ENCODE results near the gene CX3CL1. TPM values are rescaled to one million over a fixed set of nuclear protein-coding genes. Genes with fewer than 3 reads are reported as not detected.

Gene CX3CL1
- total and polyA plus RNA-seq, 2 donors (not counting 1 experiment from before 2014, with no cell fraction given), result not detected

- Mint-ChIP-seq H3K9me3 (ENCODE audit: insufficient read depth) (no peaks in the 10 kb centered on the region), H3K4me1 (peaks cover 57% of the 10 kb centered on the region), H3K27me3 (no peaks in the 10 kb centered on the region), H3K4me3 (peak overlapping the region; percentile 12), H3K27ac (no peak overlapping the region)
- Histone ChIP-seq H3K9me3 (ENCODE audit: control extremely low read depth in 1 of 3, control insufficient read depth in 2 of 3, insufficient read depth in 1 of 3, low read length in 2 of 3) (peaks cover 0 to 4% (median 0%) of the 10 kb centered on the region in 3 donors), H3K27ac (ENCODE audit: low read length in 2 of 2) (no peak overlapping the region), H3K27me3 (replicated peaks in 1 of 4; ENCODE audit: control extremely low read depth in 1 of 4, control insufficient read depth in 3 of 4, insufficient read depth in 4 of 4, low read length in 3 of 4) (no peaks in the 10 kb centered on the region), H2AFZ (ENCODE audit: insufficient read depth, low read depth, low read length, poor library complexity, severe bottlenecking) (no peak overlapping the region), H3K36me3 (replicated peaks in 1 of 2; ENCODE audit: control extremely low read depth in 1 of 2, control insufficient read depth in 1 of 2, extremely low read depth in 1 of 2, insufficient read depth in 2 of 2, low read length in 1 of 2) (no peaks in the 10 kb centered on the region), H3K79me2 (ENCODE audit: control insufficient read depth, insufficient read depth, low read length) (no peaks in the 10 kb centered on the region), H3K4me3 (ENCODE audit: control extremely low read depth in 1 of 5, extremely low read depth in 1 of 5, insufficient read depth in 1 of 5, low read depth in 2 of 5, low read length in 4 of 5) (no peak overlapping the region), H4K20me1 (ENCODE audit: control insufficient read depth, insufficient read depth, low read length, poor library complexity, severe bottlenecking) (no peaks in the 10 kb centered on the region), H3K4me2 (replicated peaks; ENCODE audit: low read depth, low read length, poor library complexity, severe bottlenecking) (no peak overlapping the region), H3K4me1 (ENCODE audit: control insufficient read depth in 2 of 2, insufficient read depth in 2 of 2, low read length in 2 of 2) (peaks cover 27 to 46% of the 10 kb centered on the region in 2 donors), H3K9ac (ENCODE audit: low read length) (no peak overlapping the region)
- DNase-seq, result no peak
- intact Hi-C loops (cut with micrococcal nuclease), result no loop called here
- CTCF ChIA-PET, result interaction anchor here (1.9 kb wide), 1 partner anchor 30 kb away, joined by 6 read pairs; no protein-coding TSS in a partner anchor
- TF ChIP-seq, protein P1, sequence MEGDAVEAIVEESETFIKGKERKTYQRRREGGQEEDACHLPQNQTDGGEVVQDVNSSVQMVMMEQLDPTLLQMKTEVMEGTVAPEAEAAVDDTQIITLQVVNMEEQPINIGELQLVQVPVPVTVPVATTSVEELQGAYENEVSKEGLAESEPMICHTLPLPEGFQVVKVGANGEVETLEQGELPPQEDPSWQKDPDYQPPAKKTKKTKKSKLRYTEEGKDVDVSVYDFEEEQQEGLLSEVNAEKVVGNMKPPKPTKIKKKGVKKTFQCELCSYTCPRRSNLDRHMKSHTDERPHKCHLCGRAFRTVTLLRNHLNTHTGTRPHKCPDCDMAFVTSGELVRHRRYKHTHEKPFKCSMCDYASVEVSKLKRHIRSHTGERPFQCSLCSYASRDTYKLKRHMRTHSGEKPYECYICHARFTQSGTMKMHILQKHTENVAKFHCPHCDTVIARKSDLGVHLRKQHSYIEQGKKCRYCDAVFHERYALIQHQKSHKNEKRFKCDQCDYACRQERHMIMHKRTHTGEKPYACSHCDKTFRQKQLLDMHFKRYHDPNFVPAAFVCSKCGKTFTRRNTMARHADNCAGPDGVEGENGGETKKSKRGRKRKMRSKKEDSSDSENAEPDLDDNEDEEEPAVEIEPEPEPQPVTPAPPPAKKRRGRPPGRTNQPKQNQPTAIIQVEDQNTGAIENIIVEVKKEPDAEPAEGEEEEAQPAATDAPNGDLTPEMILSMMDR (IDR thresholded peaks at IDR 0.05), result no peak
- no peak for TF ChIP-seq EZH2 (IDR thresholded peaks at IDR 0.05; ENCODE audit: borderline replicate concordance, insufficient read depth, low read depth, low read length, poor library complexity, severe bottlenecking)
- POLR2A ChIA-PET, result no interaction called here
- WGBS (ENCODE audit: insufficient coverage), result 80% methylated on average over 1 of the region's 5 CpGs
- no peak for ATAC-seq (ENCODE audit: low read depth)
Measured at GRCh38 chr16:57386381-57386951, 14.2 kb downstream of the CX3CL1 start.

GRCh38 chr16:57387598-57388354, 15.5 kb downstream of the CX3CL1 start:
- no peak for TF ChIP-seq EZH2 (IDR thresholded peaks at IDR 0.05; ENCODE audit: borderline replicate concordance, insufficient read depth, low read depth, low read length, poor library complexity, severe bottlenecking)
- TF ChIP-seq, protein P1 (IDR thresholded peaks at IDR 0.05), result peak; percentile 29
- Histone ChIP-seq H3K27ac (ENCODE audit: low read length in 2 of 2) (no peak overlapping the region), H3K4me2 (replicated peaks; ENCODE audit: low read depth, low read length, poor library complexity, severe bottlenecking) (no peak overlapping the region), H4K20me1 (ENCODE audit: control insufficient read depth, insufficient read depth, low read length, poor library complexity, severe bottlenecking) (no peaks in the 10 kb centered on the region), H3K36me3 (replicated peaks in 1 of 2; ENCODE audit: control extremely low read depth in 1 of 2, control insufficient read depth in 1 of 2, extremely low read depth in 1 of 2, insufficient read depth in 2 of 2, low read length in 1 of 2) (no peaks in the 10 kb centered on the region), H3K4me1 (ENCODE audit: control insufficient read depth in 2 of 2, insufficient read depth in 2 of 2, low read length in 2 of 2) (peaks cover 23 to 41% of the 10 kb centered on the region in 2 donors), H3K79me2 (ENCODE audit: control insufficient read depth, insufficient read depth, low read length) (no peaks in the 10 kb centered on the region), H3K27me3 (replicated peaks in 1 of 4; ENCODE audit: control extremely low read depth in 1 of 4, control insufficient read depth in 3 of 4, insufficient read depth in 4 of 4, low read length in 3 of 4) (no peaks in the 10 kb centered on the region), H3K9ac (ENCODE audit: low read length) (no peak overlapping the region), H3K4me3 (ENCODE audit: control extremely low read depth in 1 of 5, extremely low read depth in 1 of 5, insufficient read depth in 1 of 5, low read depth in 2 of 5, low read length in 4 of 5) (no peak overlapping the region), H2AFZ (ENCODE audit: insufficient read depth, low read depth, low read length, poor library complexity, severe bottlenecking) (no peak overlapping the region), H3K9me3 (ENCODE audit: control extremely low read depth in 1 of 3, control insufficient read depth in 2 of 3, insufficient read depth in 1 of 3, low read length in 2 of 3) (peaks cover 0 to 4% (median 0%) of the 10 kb centered on the region in 3 donors)
- Mint-ChIP-seq H3K27ac (no peak overlapping the region), H3K9me3 (ENCODE audit: insufficient read depth) (no peaks in the 10 kb centered on the region), H3K27me3 (no peaks in the 10 kb centered on the region), H3K4me1 (peaks cover 51% of the 10 kb centered on the region), H3K4me3 (peak overlapping the region; percentile 30)
- intact Hi-C loops (cut with micrococcal nuclease), result no loop called here
- POLR2A ChIA-PET, result interaction anchor here (0.9 kb wide), 1 partner anchor 12 kb away, joined by 3 read pairs; no protein-coding TSS in a partner anchor
- no peak for DNase-seq
- CTCF ChIA-PET, result no interaction called here
- 36% methylated on average over 2 of the region's 3 CpGs for WGBS (ENCODE audit: insufficient coverage)
- ATAC-seq (ENCODE audit: low read depth), result no peak

All from B cell (primary cell).